GM21576 (cell line): Measurements from ENCODE around the gene CALCR.

ENCODE experiments used
- ATAC-seq: cut with Tn5 transposase; IDR thresholded peaks from one replicate; pipeline ENCODE4 v1.9.1; 2021; ENCODE audit warnings: mild to moderate bottlenecking, moderate library complexity; ENCODE audit not compliant: unreplicated experiment

CALCR gene

GRCh38 chr7:93453262-93453661 lies 121.3 kb downstream of the CALCR start:
- ATAC-seq = no peak

GRCh38 chr7:93448176-93448575 lies 126.3 kb downstream of the CALCR start:
- no peak for ATAC-seq

DNA sequence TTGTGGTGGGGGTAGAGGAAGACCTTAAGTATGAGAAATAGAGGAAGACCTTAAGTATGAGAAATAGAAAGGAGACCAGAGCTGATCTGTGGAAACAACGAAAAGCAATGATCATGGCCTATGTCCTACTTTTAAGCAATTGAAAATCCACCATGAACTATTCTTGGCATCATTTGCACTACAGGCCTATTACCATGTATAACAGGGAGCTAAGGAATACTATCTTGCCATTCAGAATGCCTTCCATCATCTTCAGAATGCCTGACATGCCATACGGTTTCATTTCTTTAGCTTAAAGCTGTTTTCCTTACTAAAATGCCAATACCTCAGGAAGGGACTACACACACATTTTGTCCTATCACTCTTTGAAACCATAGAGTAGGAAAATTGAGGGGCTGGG lies 127.0 kb downstream of the CALCR start:
- no peak for ATAC-seq

- ATAC-seq = peak; percentile 75
Observed at GRCh38 chr7:93442478-93443224, 131.9 kb downstream of the CALCR start.

DNA sequence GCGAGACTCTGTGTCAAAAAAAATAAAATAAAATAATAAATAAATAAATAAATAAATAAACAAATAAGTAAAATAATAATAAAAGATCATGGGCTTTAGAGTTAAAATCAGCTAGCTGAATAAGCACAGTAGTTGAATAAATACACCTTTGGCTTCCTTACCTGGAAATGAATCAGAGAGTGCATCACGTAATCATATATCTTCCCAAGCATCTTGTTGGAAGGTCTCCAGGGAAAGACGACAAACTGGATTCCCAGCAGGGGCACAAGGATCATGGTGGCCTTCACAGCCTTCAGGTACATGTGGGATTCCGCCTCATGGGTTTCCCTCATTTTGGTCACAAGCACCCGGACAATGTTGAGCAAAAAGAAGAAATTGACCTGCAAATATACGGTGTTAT lies 138.7 kb downstream of the CALCR start:
- ATAC-seq = no peak

DNA sequence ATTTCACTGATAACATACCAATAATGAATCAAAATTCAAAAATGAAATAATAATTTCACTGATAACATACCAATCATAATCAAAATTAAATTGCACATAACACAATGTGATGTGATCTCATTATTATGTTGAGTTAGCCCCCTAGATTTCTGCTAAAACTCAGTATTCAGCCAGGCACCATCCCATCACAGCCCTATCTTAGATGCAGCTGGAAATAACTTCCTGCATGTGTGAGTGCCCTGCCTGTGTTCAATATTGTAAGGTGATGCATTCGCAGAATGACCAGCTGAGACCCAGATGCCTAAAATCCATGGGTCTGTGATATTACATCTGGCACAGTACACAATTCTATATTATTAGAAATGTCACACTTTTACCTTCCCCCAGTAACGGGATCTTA lies 142.4 kb downstream of the CALCR start:
- ATAC-seq = no peak

- no peak for ATAC-seq
Observed at GRCh38 chr7:93430917-93431588, 143.5 kb downstream of the CALCR start.

GRCh38 chr7:93429563-93429962 lies 145.0 kb downstream of the CALCR start:
- ATAC-seq = no peak

DNA sequence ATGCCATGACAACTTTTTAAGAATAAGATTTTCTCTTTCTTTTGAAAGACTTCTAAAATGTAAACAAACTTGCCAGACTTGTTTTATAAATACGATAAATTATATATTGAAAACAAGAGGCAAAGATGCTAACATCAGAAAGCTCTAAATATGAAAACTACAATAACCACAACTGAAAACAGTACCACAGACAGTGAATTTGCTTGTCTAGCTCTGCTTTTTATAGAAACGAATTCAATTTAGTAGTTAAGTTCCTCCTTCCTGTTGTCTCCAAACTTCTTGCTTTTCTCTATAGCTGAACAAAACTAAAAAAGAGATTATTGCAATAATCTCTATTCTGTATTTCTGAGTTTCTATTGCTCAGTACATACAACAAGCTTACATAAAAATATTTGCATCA lies 147.4 kb downstream of the CALCR start:
- no peak for ATAC-seq

DNA sequence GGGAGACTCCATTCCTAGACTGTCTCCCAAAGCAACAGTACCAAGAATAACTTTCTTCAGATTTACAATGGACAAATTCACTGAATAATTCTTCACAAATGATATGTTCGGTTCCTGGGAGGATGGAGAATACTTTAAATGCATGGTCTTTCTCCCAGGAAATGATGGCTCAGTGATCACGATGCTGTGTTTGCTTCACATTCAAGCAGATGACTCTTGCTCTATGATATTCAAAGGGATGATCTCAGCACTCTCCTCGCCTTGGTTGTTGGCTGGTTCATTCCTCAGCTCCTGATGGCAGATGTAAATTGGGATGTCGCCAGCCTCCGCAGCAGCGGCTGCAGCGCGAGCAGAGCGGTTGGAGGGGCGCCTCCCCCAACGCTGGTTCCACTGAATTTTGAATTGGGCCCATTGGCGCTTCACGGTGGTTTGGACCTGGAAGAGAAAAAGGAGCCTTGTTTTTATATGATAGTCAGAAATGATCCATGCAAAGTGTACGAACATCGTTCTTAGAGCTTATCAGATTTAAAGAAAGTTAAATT lies 148.3 kb downstream of the CALCR start:
- no peak for ATAC-seq

- ATAC-seq = no peak
Observed at GRCh38 chr7:93414574-93414973, 159.9 kb downstream of the CALCR start.

DNA sequence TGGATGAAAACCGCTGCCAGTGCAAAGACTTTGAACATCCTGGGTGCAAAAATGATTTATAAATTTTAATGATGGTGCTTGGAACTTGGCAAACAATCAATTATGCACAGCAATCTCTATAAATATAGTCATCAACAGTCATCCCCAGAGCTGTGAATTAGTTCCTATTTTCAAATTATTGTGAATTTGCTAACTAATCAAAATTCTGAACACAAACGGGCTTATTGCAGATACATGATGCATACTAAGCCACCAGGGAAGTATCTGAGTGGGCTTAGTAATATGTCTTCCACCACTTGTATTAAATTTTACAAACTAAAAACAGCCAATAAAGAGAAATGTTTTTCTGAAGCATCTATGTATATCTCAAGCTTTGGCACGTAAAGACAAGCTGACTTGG lies 165.2 kb downstream of the CALCR start:
- no peak for ATAC-seq

GRCh38 chr7:93407239-93407638 lies 167.3 kb downstream of the CALCR start:
- no peak for ATAC-seq

DNA sequence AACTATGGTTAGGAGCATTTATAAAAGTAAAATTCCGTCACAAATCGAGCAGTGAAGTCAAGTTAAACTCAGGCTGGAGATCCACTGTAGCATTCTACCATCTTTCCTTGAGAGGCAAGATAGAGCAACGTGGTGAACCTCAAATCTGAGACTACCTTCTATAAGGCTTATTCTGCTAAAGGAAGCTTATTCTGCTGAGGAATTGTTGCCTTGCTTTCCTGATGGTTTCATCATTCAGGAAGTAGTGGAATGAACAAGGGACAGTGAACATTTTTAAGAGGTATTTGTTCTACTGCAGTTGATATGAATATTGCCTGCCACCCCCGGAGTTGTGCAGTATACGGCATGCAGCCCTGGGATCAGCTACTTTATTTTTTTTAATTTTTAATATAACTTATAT lies 171.6 kb downstream of the CALCR start:
- no peak for ATAC-seq

DNA sequence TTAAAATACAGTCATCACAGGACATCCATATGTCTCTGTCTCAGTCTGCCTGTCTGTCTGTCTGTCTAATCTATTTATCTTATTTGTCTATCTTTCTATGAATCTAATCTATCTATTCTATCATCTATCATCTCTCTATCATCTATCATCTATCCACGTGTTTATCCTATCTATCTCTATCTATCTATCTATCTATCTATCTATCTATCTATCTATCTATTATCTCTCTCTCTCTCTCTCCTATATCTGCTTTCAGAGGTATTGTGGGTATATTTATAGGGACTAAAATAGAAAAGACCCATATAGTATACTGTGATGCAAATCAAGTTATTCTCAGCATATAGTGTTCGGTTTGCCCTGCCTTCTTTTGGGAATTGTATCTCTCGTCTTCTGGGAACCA lies 174.9 kb downstream of the CALCR start:
- no peak for ATAC-seq

DNA sequence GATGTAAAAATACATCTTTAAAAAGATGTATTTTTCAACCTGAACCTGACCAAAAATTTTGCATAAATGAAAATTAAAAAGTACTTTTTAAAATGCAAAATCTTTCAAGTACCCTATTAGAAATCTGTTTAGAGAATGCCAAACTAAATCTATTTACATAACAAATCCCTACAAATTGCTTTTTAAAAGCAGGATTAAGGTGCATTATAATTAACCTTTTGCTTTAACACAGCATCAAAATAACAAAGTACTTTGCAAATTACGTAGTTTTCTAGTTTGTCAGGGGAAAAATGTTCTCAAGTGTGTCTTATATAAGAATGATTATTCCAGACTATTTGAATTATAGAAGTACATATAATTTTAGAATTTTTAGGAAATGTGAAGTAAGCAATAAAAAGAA lies 181.5 kb downstream of the CALCR start:
- no peak for ATAC-seq

DNA sequence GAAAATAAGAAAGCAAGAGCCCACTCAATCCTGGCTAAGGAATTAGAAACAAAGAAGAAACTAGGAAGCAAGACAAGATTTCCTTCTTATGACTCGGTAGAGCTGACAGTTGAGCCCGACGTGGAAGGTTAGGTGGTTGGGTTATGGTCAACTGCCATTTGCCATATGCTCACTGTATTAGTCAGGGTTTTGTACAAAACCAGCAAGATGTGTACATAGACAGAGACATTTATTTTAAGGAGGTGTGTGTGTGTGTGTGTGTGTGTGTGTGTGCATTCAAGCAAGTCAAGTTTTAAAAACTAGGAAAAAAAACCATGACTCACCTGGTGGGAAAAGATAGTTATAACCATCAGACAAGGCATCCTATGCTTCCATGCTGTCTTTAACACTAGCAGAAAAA lies 183.9 kb downstream of the CALCR start:
- no peak for ATAC-seq

DNA sequence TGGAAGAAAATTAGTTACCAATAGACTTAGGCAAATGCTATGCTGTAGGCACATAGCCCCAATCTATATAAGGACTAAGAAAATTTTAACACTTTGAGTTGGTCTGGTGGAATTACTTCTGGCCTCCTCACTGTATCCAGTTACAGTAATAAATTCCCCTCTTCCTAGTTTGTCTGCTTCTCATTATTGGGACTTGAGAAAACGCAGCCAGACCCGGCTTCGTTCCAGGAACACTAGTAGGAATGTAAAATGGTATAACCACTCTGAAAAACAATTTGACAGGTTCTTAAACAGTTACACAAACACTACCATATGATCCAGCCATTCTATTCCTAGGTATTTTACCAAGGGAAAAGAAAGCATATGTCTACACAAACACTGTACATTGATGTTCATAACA lies 192.2 kb downstream of the CALCR start:
- ATAC-seq = no peak

DNA sequence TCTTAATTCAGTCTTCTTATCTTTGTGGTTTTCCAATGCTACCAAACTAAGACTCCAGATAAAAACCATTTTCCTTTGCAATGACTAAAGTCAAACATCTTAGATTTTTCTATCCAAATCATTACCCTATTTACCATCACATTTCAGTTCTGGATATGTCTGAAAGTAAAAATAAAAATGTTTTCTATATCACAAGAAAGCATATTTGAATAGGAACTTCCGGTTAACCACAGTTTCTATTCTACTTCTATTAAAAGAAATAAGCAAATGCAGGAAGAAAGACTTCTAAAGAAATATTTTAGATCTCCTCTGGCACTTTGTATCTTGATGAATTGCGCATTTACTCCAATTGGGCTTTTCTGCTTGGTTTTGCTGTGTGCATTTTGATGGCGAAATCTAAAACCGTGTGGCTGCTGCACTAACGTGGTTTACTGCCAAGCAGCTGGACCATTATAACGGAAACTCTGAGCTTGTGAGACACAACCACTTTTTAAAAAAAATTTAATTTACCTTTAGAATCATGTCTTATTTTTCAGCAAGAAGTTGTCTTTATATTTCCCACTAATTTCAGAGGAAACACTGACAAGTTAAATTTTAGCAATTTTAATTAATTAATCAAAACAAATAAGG lies 196.3 kb downstream of the CALCR start:
- ATAC-seq = peak; percentile 47

- no peak for ATAC-seq
Observed at GRCh38 chr7:93375603-93376002, 198.9 kb downstream of the CALCR start.
